Spleen (tissue), 7 donors: ENCODE results near the gene CX3CL1.

Experiments used
- POLR2A ChIP-seq, 3 donors: fragments of 450-650 bp; IDR thresholded peaks; one replicate each; pipeline ENCODE4 v1.5.1; 2017; ENCODE audit warnings: antibody characterized with exemption in 3 of 3, mild to moderate bottlenecking in 1 of 3
- POLR2AphosphoS5 ChIP-seq, 3 donors: sonication (generic); formaldehyde crosslinking; IDR thresholded peaks; one replicate each; pipeline ENCODE4 v1.5.1; 2017; ENCODE audit warnings: antibody characterized with exemption in 3 of 3
- TF ChIP-seq, protein P1 (sequence below), 11 experiments: fragments of 200-600 bp in 7 of 11; fragments of 450-650 bp in 4 of 11; sonication (generic) in 4 of 11; IDR thresholded peaks in 8 of 11; conservative IDR thresholded peaks in 3 of 11; 1 replicate in 7 of 11; 2 replicates in 4 of 11; pipeline versions ENCODE4 v1.4.0 to v1.8.0; 2016 to 2021; ENCODE audit warnings: antibody characterized with exemption in 11 of 11, inconsistent platforms in 4 of 11, mild to moderate bottlenecking in 1 of 11
- donor health status: DM: no; HTN: no; CAD: no; lungs with moderate emphysema.
- donor health status: DM: no; HTN: no; CAD: no.
- donor health status: DM: no; HTN: no; CAD: no.

DNA sequence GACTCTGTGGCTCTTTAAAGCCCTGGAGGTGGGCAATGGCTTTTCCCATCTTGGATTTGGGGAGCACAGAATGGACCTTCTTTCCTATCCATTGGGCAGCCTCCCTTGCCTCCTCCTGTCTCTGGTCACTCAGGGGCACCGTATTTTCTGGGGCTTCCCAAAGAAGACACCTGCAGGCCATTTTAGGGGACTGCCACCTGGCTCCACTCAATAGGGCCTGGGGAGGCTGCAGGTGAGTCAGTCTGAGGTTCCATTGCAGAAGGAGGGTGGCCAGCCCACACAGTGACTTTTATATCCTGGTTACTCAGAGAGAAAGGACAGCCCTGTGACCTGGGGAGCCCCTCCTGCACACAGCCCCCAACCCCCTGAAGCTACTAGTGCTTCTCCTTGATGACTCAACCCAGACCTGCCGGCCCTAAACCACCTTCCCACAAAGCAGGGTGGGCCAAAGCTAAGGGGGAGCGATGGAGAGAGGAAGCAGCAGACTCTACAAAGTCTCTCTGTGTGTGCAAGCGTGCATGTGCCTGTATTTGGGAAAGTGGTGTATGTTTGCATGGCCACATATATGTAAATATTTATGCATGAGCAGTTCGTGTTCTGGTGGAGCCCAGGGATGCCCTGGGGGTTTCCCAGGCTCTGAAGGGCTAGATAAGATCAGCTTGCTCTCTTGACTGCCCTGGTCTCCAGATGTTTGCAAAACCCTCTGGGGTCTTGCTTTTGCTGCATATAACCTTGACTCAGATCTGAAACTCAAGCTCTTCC is 5.0 kb downstream of the CX3CL1 start:
- TF ChIP-seq, protein P1, sequence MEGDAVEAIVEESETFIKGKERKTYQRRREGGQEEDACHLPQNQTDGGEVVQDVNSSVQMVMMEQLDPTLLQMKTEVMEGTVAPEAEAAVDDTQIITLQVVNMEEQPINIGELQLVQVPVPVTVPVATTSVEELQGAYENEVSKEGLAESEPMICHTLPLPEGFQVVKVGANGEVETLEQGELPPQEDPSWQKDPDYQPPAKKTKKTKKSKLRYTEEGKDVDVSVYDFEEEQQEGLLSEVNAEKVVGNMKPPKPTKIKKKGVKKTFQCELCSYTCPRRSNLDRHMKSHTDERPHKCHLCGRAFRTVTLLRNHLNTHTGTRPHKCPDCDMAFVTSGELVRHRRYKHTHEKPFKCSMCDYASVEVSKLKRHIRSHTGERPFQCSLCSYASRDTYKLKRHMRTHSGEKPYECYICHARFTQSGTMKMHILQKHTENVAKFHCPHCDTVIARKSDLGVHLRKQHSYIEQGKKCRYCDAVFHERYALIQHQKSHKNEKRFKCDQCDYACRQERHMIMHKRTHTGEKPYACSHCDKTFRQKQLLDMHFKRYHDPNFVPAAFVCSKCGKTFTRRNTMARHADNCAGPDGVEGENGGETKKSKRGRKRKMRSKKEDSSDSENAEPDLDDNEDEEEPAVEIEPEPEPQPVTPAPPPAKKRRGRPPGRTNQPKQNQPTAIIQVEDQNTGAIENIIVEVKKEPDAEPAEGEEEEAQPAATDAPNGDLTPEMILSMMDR (IDR thresholded peaks at IDR 0.05 in 8 of 11, conservative IDR thresholded peaks at IDR 0.05 in 3 of 11) = no peak
- TF ChIP-seq POLR2A (IDR thresholded peaks at IDR 0.05) = no peak
- no peak for TF ChIP-seq POLR2AphosphoS5 (IDR thresholded peaks at IDR 0.05)
